Putamen (tissue), 1 donor: ENCODE measurements around the gene SMIM3.
A peak's percentile ranks its signal among the peaks of the same experiment; 100 is the strongest.
"Not testable (repeated sequence)": the region's sequence is repeated elsewhere in the genome, so short reads cannot be mapped to it uniquely, and the experiment has no call there.

Source experiments
- DNase-seq: peaks from one replicate; pipeline ENCODE4 v3.0.0-alpha.2; 2016; ENCODE audit warnings: low spot score

The SMIM3 gene

DNA sequence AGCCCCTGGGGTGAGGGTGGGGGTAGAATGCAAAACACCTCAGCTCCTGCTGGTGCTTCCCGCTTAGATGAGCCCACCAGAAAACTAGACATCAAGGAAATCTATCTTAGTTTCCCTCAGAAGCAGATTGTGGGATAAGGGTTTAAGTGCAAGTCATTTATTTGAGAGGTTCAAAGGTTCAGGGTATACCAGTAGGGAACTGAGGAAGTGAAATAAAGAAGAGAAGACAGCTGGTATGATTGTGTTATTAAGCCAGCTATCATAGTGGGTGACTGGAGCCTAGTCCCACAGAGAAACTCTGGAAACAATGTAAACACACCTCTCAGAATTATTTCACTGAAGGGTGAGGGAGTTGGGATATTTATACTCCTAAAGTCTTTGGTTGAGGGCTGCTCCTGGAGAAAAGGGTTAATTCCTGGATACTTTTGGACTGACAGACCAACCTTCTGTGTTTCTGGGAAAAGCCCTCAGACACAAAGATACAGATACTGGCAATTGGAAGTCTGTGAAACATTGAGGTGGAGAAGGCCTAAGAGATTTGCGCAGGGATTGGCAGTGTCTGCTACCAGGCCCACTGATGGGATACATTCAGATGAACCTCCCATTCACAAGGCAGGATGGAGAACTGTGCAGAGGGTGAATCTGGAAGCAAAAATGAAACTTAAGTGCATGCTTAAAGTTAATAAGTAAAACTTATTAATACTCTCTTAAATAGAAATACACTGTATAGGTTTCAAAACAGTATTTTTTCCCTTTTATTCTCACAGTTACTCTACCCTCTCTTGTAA is 13.4 kb upstream of the SMIM3 start:
- no peak for DNase-seq

DNA sequence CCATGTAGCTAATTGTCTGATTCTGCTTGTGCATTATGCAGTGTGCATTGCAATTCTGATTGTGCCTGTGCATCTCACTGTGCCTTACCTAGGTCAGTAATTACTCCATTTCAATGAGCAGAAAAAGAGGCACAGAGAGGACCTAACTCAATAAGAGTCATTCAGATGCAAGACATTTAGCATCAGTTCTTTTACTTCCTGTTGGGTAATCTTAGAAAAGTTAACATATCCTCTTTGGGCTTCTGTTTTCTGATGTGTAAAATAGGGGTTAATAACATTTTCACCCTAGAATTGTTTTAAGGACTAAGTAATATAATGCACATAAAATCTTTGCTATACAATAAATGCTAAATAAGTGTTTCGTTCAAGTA is 12.8 kb upstream of the SMIM3 start:
- DNase-seq: no peak

DNA sequence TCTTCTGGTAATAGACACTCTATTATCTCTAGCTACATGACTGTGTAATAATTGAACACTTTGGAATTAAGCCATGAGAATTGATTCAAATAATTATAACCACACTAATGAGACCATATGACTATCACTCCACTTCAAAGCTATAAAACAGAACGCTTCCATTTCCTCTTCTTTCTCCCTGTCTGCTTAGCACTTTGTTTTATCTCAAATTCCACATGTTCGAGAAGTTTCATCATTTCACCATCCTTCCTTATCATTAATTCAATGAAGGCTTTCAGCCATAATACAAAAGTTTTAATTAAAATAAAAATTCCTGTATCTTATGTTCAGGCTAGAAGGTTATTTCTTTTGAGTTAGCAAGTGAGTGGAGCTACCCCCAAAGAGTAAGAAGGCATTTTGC is 12.3 kb upstream of the SMIM3 start:
- DNase-seq: no peak

DNA sequence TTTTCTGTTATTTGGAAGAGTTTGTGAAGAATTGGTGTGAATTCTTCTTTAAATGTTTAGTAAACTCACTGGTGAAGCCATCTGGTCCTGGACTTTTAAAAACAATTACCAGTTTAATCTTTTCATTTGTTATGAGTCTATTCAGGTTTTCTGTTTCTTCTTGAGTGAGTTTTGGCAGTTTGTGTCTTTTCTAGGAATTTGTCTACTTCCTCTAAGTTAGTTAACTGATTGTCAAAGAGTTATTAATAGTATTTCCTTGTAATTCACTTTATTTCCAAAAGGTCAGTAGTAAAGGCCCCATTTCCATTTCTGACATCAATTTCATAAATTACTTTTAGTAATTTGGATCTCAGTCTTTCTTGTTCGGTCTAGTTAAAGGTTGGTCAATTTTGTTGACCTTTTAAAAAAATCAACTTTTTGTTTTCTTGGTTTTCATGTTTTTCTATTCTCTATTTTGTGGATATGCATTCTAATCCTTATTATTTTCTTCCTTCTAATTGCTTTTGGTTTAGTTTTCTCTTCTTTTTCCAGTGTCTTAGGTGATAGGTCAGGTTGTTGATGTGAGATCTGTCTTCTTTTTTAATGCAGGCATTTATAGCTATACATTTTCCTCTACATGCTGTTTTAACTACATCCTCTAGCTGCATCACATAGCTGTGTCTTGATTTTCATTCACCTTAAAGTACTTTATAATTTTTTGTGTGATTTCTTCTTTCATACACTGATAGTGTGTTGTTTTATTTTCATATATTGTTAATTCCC is 7.3 kb upstream of the SMIM3 start:
- DNase-seq: no peak

DNA sequence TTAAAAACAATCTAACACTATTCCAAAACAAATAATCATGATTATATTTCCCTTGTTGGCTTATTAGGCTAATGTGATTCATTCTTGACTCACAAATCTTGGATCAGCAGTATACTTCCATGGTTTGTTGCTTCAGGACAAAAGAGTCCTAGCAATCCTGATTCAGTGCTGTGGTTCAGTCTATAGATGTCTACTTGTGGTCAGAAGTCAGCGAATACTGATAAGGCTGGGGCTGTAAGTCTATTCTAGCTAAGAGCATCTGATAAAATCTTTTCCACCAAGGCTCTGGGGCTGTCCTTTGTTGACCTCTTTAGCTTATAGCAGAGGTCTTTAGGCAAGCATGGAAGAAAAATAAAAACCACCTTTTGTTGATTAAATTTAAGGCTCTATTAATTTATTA is 4.4 kb upstream of the SMIM3 start:
- DNase-seq: no peak

DNA sequence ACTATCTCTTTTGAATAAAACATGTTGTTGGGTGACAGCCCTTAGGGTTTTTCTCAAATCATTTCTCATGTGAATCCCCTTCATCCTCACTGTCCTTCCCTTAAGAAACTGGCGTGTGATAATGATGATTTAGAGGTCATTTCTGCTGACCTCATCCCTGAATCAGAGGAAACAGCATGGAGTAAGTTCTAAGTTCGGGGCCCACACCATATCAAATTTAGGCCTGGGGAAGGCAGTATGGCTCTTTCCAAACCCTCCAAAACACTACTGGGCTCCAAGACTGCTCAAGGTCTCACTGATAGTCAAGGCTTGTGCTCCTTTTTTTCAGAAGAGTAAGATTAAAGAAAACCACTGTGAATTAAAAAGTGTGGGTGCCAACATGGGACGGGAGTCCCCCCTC is 872 bp upstream of the SMIM3 start:
- no peak for DNase-seq

DNA sequence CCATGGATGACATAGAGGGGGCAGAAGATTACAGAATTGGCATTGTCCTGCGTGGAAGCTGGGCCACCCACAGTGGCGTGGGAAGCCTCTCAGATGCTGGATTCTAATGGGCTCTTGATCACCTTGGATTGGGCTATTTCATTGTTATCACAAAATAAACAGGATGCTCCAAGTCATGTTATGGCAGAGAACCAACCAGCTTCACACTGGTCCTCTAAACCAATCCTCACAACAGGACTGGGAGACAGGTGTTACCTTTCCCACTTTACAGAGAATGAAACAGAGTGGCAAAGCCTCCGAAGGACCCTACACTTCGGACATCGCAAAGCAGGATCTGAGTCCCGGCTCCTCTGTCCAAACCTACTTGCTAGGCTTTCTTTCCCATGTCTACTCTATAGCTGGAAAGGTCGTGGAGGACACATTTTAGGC is 455 bp upstream of the SMIM3 start:
- no peak for DNase-seq

DNA sequence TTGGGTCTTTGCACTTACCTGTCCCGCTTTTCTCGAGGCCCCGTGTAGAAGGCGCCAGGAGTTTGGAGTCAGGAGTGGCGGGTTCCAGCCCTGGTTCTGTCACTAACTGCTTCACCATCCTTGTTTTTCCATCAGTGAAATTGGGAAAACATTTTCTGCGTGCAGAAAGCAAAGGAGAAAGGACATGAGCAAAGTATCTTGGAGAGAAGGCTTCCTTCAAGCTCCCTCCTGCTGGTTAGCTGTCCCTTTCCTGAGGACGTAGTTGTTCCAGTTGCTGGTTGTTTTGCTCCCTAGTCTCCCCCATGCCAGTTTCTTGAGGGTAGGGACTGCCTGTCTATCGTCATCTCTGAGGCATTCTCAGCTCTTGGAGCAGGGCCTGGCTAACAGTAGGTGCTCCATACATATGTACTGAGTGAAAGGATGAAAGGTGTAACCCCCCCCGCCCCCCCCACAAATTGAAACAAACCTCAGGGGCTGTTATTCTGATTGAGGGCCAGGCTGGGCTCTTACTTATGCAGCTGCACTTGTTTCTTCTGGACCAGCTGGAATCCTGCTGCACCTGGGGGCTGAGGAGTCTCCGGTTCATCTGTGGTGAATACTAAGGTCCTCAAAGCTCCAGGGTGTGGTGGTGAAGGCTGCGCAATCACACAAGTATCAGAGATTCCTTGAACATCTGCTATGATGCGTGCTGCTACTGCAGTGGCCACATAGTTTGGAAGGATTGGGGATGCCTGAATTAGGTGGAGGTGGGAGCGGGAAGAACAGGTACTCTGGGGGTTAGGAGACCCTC is 1.0 kb downstream of the SMIM3 start:
- DNase-seq: no peak

DNA sequence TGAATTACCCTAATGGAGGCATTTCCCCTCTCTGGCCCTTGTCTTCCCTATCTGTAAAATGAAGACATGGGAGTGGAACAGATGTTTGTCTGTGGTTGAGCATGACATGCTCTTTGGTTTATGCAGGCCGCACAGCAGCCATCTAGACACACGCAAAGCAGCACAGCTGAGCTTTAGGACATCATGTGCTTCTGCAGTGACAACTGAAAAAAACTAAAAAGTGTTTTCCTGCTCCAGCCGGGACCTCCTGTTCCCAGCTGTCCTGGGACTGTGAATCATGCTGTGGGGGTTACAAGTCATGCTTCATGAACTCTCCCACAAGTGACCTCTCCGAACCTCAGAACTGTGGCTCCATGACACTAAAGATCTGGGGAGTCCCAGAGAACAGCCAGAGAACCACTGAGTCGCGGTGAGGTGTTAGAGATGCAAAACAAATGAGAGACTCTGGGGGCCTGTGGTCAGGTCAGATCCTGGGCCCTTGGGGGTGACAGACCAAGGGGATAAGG is 1.7 kb downstream of the SMIM3 start:
- no peak for DNase-seq

DNA sequence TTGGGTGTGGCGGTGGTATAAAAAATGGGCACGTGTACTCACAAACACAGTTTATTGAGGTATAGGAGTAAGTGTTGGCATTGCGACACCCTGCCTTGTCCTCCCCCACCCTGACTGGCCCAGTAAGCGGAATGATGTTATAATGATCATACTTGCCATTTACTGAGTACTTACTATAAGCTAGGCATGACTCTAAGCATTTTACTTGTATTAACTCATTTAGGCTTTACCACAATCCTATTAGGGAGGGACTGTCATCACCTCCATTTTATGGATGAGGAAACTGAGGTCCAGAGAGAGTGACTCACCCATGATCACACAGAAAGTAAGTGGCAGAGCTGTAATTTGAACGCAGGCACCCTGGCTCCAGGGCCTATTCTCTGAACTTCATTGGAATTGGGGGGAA is 2.3 kb downstream of the SMIM3 start:
- DNase-seq: no peak

DNA sequence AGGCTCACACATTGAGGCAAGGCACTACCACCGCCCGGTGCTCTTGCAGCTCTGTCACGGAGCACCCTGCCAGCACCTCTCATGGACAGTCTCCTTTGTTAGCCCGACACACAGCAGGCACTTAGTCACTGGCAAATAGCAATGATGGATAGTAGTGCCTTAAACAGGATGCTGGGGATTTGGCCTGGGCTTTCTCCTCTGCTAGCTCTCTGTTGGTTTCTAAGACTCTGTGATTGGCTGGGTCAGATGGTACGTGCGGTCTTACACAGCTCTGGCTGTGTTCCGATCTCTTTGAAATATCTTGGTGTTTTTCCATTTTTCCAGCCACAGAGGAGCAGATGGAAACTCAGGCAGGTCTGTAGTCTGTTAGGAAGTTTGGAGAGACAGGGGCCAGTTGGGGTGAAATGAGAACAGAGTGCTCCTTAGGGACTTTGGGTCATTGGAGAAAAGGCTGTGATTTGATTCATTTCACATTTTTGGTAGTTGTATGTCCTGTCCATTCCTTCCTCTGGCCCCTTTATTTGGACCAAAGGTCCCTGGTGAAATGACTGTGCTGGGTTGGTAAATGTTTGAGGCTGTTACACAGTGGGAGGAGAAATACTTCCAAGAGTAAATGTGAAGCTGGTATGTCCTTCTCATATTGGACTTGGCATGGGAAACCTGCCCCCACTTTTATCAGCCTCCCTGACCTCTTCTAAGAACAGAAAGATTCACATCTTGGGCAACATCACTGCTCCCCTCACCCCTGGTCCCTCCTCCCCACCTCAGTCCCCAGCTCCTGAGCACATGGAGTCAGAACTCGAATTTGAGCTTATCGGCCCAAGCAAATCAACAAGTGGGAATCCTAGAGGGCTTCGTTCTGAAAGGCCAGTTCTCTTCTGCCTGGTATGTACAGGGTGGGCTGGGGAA is 3.4 kb downstream of the SMIM3 start:
- peak; percentile 34 for DNase-seq

DNA sequence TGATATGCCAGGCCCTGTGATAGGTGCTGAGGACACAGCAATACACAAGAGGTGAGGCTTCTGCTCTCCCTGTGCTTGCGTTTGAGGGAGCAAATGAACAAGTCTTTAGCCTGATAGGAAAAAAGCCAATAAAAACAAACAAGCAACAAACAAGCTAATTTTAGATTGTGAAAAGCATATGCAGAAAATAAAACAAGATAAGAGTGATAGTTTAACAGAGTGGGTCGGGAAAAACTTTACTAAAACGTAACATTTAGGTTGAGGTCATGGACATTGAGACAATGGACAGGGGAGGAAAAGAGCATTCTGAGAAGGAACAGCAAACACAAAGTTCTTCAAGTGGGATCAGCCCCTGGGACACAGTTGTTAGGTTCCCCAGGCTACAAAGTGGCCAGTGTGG is 4.3 kb downstream of the SMIM3 start:
- no peak for DNase-seq

DNA sequence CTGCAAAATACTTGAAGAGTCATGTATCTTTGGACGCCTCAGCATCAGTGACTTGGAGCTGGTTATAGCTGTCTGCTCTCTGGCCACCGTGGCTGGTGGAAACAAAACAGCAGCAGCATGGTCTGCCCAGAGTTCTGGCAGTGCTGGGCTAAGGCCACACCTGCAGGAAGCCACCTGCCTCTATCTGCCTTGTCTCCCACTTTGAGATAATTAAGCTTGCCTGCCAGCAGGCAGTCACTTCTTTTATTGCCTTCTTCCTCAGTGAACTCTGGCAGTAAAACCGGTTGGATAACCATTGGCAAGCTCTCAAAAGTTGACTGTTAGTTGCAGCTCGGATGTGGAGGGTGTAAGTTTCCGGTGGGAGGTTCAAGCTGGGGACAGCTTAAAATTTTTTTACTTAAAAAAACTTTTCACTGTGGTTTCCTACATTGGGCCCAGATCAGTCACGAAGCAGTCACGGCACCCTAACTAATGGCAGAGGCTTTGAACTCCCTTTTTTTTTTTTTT is 4.9 kb downstream of the SMIM3 start:
- DNase-seq: peak; percentile 32

DNA sequence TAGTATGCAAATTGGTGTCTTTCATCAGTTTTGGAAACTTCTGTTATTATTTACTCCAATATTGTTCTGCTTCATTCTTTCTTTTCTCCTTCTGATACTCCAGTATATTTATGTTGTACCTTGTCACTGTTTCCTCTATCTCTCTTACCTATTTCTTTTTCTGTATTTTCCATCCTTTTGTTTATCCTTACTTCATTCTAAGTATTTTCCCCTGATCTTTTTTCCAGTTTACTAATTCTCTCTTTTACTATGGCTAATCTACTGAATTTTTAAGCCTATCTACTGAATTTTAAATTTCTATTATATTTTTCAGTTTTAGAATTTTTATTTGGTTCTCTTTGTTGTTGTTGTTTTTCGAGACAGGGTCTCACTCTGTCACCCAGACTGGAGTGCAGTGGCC is 7.4 kb downstream of the SMIM3 start:
- no peak for DNase-seq

DNA sequence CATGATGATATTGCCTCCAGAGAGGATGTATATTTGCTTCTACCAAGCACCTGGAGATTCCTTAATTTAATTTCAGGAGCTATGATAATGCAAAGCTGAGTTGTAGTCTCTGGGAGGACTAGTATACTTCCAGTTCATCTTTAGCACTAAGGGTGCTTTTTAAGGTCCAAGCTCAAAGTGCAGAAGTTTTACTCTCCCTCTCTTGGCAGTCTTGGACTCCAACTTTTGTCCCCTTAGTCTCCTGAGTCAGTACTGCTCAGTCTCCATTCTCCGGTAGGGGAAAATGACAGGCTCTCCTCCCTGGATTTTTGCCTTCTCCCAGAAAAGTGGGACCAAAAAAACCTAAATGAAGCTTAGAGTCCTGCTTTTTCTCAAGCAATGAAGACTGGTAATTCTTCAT is 8.3 kb downstream of the SMIM3 start:
- DNase-seq: no peak

DNA sequence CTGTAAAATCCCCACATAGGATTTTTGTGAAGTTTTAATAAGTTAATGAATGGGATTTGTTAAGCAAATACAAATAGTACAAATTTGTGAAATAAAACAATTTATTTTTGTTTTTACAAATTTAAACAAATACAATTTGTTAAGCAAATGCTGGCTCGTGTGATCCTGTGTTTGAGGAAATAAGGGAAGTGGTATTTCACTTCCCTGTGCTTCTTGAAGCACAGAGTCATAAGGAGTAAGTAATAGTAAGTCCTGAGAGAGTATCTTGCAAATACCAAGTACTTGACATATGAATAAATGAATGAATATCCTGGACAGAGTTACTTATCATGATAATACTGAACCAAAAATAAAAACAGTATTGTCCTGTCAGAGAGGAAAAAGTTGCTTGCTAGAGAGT is 9.1 kb downstream of the SMIM3 start:
- no peak for DNase-seq

DNA sequence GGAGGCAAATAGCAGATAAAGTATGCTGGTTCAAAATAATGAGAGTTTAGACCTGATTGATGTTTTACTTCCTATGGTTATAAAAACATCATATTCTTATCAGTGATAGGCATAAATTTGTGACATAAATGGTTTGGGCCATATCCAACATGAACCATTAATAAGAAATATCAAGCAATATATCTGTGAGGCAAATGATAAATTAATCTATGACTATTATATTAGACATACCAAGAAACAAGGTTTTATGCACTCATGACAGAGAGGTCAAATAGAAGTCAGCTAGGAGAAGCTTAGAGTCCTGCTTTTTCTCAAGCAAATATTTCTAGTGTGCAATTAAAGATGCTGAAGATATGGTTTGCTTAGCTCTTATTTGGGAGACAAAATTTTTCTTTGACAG is 10.4 kb downstream of the SMIM3 start:
- no peak for DNase-seq

DNA sequence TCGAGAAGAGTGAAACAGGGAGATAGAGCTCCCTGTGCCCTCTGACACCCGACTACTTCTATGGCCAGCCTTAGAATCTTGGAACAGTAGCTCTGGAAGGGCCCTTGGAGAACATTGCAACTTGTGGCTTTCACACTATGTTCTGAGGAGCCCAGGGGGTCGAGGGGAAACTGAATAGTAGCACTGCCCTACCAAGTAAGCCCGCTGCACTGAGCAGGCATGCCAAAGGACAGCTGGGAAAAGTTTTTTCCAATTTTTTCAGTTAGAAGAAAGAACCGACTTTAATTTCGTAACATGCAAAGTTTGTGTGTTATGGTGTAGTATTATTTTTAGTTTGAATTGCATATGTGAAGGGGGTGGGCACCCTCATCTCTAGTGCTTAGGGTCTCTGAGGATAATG is 10.9 kb downstream of the SMIM3 start:
- no peak for DNase-seq

DNA sequence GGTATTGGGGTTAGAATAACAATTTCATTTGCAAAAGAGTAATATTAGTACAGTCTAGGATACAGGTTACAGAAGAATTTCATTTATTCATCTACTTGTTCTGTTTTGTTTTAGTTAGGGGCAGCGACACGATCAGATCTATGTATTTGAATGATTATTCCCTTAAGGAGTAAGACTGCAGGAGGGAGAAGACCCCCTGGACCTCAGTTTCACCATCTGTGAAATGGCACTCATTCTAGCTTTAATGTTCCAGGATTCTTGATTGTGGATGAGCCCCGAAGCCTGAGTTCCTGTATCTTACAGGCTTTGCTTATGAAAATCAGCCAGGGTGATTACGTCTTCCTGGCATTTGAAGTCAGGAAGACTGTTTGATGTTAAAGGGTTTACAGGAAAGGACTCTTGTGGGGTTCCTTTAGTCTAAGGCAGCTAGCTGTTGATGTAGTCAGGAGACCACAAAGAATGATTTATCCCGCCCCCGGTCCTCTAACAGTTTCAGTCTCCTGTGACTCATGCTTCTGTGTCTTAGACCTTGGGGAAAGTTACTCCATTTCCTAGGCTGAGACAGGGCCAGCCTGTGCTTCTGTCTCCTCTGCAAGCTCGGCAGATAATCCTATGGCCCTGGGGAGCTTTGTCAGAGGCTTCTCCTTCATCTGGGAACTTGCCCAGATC is 11.5 kb downstream of the SMIM3 start:
- DNase-seq: no peak

DNA sequence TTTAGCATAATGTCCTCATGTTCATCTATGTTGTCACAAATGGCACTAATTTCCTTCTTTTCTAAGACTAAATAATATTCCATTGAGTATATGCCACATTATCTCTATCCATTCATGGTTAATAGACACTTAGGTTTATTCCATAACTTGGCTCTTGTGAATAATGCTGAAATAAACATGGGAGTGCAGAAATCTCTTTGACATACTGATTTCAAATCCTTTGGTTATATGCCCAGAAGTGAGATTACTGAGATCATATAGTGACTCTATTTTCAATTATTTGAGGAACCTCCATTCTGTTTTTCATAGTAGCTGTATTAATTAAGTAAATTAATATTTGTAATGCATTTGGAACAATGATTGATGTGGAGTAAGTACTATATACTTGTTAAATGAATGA is 13.0 kb downstream of the SMIM3 start:
- no peak for DNase-seq

DNA sequence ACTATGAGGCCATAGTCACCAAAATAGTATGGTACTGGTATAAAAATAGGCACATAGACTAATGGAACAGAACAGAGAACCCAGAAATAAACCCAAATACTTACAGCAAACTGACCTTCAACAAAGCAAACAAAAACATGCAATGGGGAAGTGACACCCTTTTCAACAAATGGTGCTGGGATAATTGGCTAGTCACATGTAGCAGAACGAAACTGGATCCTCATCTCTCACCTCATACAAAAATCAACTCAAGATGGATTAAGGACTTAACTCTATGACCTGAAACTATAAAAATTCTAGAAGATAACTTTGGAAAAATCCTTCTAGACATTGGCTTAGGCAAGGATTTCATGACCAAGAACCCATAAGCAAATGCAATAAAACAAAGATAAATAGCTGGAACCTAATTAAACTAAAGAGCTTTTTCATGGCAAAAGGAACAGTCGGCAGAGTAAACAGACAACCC is 14.9 kb downstream of the SMIM3 start:
- not testable (repeated sequence) for DNase-seq
